SK-N-SH (cell line): ENCODE results near the gene THY1. TPM values are rescaled to one million over a fixed set of nuclear protein-coding genes. Genes with fewer than 3 reads are reported as not detected.

Experiments
- CTCF ChIA-PET: fragments of 300-600, 350-600 bp; formaldehyde crosslinking; extraction: SDS; loops from one replicate; lab custom pipeline; 2021; lab: Yijun Ruan, JAX
- POLR2A ChIA-PET: fragments of 350-600 bp; sonication (Branson Sonifier 250); formaldehyde crosslinking; extraction: SDS; loops from one replicate; lab custom pipeline; 2020; ENCODE audit warnings: antibody characterized with exemption, inconsistent platforms; lab: Yijun Ruan, JAX
- DNase-seq: peaks from one replicate; pipeline ENCODE4 v3.0.0; 2012
- H2AFZ ChIP-seq: fragments of 200-600 bp; sonication (generic); 2 replicates; pipeline ENCODE4 v1.8.1; 2016; ENCODE audit warnings: antibody characterized with exemption, mild to moderate bottlenecking, low read depth
- H3F3A ChIP-seq: fragments of 200-600 bp; sonication (generic); replicated peaks from 2 replicates; pipeline ENCODE3; 2016; ENCODE audit warnings: antibody characterized with exemption, mild to moderate bottlenecking; ENCODE audit not compliant: insufficient read depth
- H3K27ac ChIP-seq, 2 experiments: fragments of 200-500 bp in 1 of 2; fragments of 200-600 bp in 1 of 2; sonication (Bioruptor generic) in 1 of 2; sonication (generic), shearing (Covaris generic) in 1 of 2; 2 replicates each; pipeline versions ENCODE4 v1.5.1 to v1.6.1; 2014 to 2016; ENCODE audit warnings: low read depth in 2 of 2, inconsistent platforms in 1 of 2, low read length in 1 of 2, mild to moderate bottlenecking in 1 of 2, mixed read lengths in 1 of 2
- H3K27me3 ChIP-seq: fragments of 200-600 bp; sonication (generic), shearing (Covaris generic); 2 replicates; pipeline ENCODE4 v1.6.1; 2016; ENCODE audit warnings: mixed run types; ENCODE audit not compliant: insufficient read depth
- H3K36me3 ChIP-seq, 2 experiments: fragments of 200-500 bp in 1 of 2; fragments of 200-600 bp in 1 of 2; sonication (Bioruptor generic) in 1 of 2; sonication (generic) in 1 of 2; replicated peaks in 1 of 2; 2 replicates each; pipeline versions ENCODE3 to v1.5.1; 2014 to 2016; ENCODE audit warnings: low read length in 1 of 2, mild to moderate bottlenecking in 1 of 2; ENCODE audit not compliant: insufficient read depth in 2 of 2, control insufficient read depth in 1 of 2
- H3K4me1 ChIP-seq, 2 experiments: fragments of 200-500 bp in 1 of 2; fragments of 200-600 bp in 1 of 2; sonication (Bioruptor generic) in 1 of 2; sonication (generic), shearing (Covaris generic) in 1 of 2; 2 replicates each; pipeline versions ENCODE4 v1.5.1 to v1.6.1; 2014 to 2016; ENCODE audit warnings: low read depth in 1 of 2, low read length in 1 of 2, mixed run types in 1 of 2; ENCODE audit not compliant: insufficient read depth in 2 of 2, control insufficient read depth in 1 of 2
- H3K4me2 ChIP-seq: fragments of 200-600 bp; sonication (generic), shearing (Covaris generic); 2 replicates; pipeline ENCODE4 v1.6.1; 2017; ENCODE audit warnings: mixed run types
- H3K4me3 ChIP-seq, 2 experiments: fragments of 200-500 bp in 1 of 2; fragments of 200-600 bp in 1 of 2; sonication (Bioruptor generic) in 1 of 2; sonication (generic), shearing (Covaris generic) in 1 of 2; 2 replicates each; pipeline versions ENCODE4 v1.5.1 to v1.8.1; 2014 to 2016; ENCODE audit warnings: low read depth in 2 of 2, inconsistent platforms in 1 of 2, low read length in 1 of 2, mild to moderate bottlenecking in 1 of 2, mixed read lengths in 1 of 2, moderate library complexity in 1 of 2
- H3K79me2 ChIP-seq: fragments of 200-600 bp; sonication (generic); 2 replicates; pipeline ENCODE4 v1.8.1; 2017; ENCODE audit warnings: mild to moderate bottlenecking; ENCODE audit not compliant: insufficient read depth
- H3K9ac ChIP-seq: fragments of 200-600 bp; sonication (generic); 2 replicates; pipeline ENCODE4 v1.6.1; 2017; ENCODE audit warnings: mixed run types
- H3K9me2 ChIP-seq: fragments of 200-600 bp; sonication (generic); 2 replicates; pipeline ENCODE4 v1.6.1; 2017; ENCODE audit warnings: mixed run types
- H3K9me3 ChIP-seq: fragments of 200-600 bp; sonication (generic); 2 replicates; pipeline ENCODE4 v1.6.1; 2017; ENCODE audit warnings: mixed run types, mild to moderate bottlenecking, moderate library complexity
- H4K20me1 ChIP-seq: fragments of 200-600 bp; sonication (generic); 2 replicates; pipeline ENCODE4 v1.6.1; 2017; ENCODE audit warnings: mild to moderate bottlenecking, mixed run types; ENCODE audit not compliant: insufficient read depth
- CTCF ChIP-seq: fragments of 200-600 bp; sonication (generic); IDR thresholded peaks from 2 replicates; pipeline ENCODE4 v1.6.1; 2017; ENCODE audit warnings: antibody characterized with exemption, mild to moderate bottlenecking, moderate library complexity
- ELF1 ChIP-seq: IDR thresholded peaks from 2 replicates; pipeline ENCODE4 v1.4.0; 2012
- EP300 ChIP-seq, 2 experiments: IDR thresholded peaks; 2 replicates each; pipeline versions ENCODE4 v1.4.0 to v1.6.1; 2012; ENCODE audit warnings: borderline replicate concordance in 1 of 2, low read depth in 1 of 2, low read length in 1 of 2
- FOXM1 ChIP-seq: IDR thresholded peaks from 2 replicates; pipeline ENCODE4 v1.4.0; 2012; ENCODE audit warnings: low read depth, mild to moderate bottlenecking
- GABPA ChIP-seq: IDR thresholded peaks from 2 replicates; pipeline ENCODE4 v1.4.0; 2012; ENCODE audit warnings: low read depth, mild to moderate bottlenecking
- IRF3 ChIP-seq: fragments of 150-350 bp; IDR thresholded peaks from 2 replicates; pipeline ENCODE4 v1.6.1; 2016; ENCODE audit warnings: mild to moderate bottlenecking, low read depth, low read length
- MEF2A ChIP-seq: IDR thresholded peaks from 2 replicates; pipeline ENCODE4 v1.4.0; 2012; ENCODE audit warnings: low read depth, borderline replicate concordance
- MXI1 ChIP-seq: IDR thresholded peaks from 2 replicates; pipeline ENCODE4 v1.6.1; 2012; ENCODE audit warnings: mild to moderate bottlenecking, low read depth, low read length, improper control_type of control experiment
- NFIC ChIP-seq: IDR thresholded peaks from 2 replicates; pipeline ENCODE4 v1.4.0; 2012; ENCODE audit warnings: borderline replicate concordance
- NRF1 ChIP-seq: IDR thresholded peaks from 2 replicates; pipeline ENCODE4 v1.6.1; 2012; ENCODE audit warnings: low read depth, mild to moderate bottlenecking, low read length
- PBX3 ChIP-seq: IDR thresholded peaks from 2 replicates; pipeline ENCODE4; 2012
- RAD21 ChIP-seq: IDR thresholded peaks from 2 replicates; pipeline ENCODE4 v1.6.1; 2012; ENCODE audit warnings: mild to moderate bottlenecking, low read length
- RCOR1 ChIP-seq: fragments of 150-350 bp; IDR thresholded peaks from 2 replicates; pipeline ENCODE4 v1.6.1; 2017; ENCODE audit warnings: antibody characterized with exemption, low read length
- REST ChIP-seq: IDR thresholded peaks from 2 replicates; pipeline ENCODE4 v1.6.1; 2012; ENCODE audit warnings: mild to moderate bottlenecking, low read depth, low read length, moderate library complexity
- RXRA ChIP-seq: IDR thresholded peaks from 2 replicates; pipeline ENCODE4 v1.4.0; 2012; ENCODE audit warnings: low read depth, mild to moderate bottlenecking, borderline replicate concordance
- TAF1 ChIP-seq: IDR thresholded peaks from 2 replicates; pipeline ENCODE4 v1.6.1; 2012; ENCODE audit warnings: low read depth, mild to moderate bottlenecking, low read length, moderate library complexity, borderline replicate concordance
- TCF12 ChIP-seq: IDR thresholded peaks from 2 replicates; pipeline ENCODE4 v1.4.0; 2012
- TEAD4 ChIP-seq: IDR thresholded peaks from 2 replicates; pipeline ENCODE4 v1.4.0; 2012; ENCODE audit warnings: mild to moderate bottlenecking, borderline replicate concordance; ENCODE audit not compliant: insufficient read depth
- USF2 ChIP-seq: fragments of 150-350 bp; IDR thresholded peaks from 2 replicates; pipeline ENCODE4 v1.6.1; 2017; ENCODE audit warnings: antibody characterized with exemption, low read length, low read depth, borderline replicate concordance
- WGBS: methylation state at CpG from one replicate; pipeline ENCODE4 v1.1.6; 2017; ENCODE audit warnings: low lambda C conversion rate; 5-methylcytosine and 5-hydroxymethylcytosine counted together
- polyA plus RNA-seq, 3 experiments: library from polyadenylated mRNA; depleted of rRNA; stranded (reverse); fragments of >200 nt; gene quantifications; 2 replicates each; pipeline ENCODE4 v1.2.3, GENCODE V29; 2012

Gene THY1
- polyA plus RNA-seq, 1 of the 3 experiments (the other 2 are of a cell fraction), result 1,091 TPM

- no peaks in the 10 kb centered on the region for H4K20me1 ChIP-seq
- H3K9me3 ChIP-seq, result no peaks in the 10 kb centered on the region
- no peak for TF ChIP-seq PBX3
- TF ChIP-seq RXRA, result no peak
- TF ChIP-seq IRF3, result no peak
- no peak for TF ChIP-seq NFIC
- no peak for TF ChIP-seq RCOR1
- no peak for TF ChIP-seq MEF2A
- TF ChIP-seq NRF1, result no peak
- no peak for TF ChIP-seq CTCF
- TF ChIP-seq GABPA, result no peak
- no peak for TF ChIP-seq USF2
- TF ChIP-seq FOXM1, result no peak
- TF ChIP-seq TAF1, result no peak
- peaks cover 5% of the 10 kb centered on the region for H3F3A ChIP-seq
- POLR2A ChIA-PET, result no interaction called here
- DNase-seq, result no peak
- H3K79me2 ChIP-seq, result no peaks in the 10 kb centered on the region
- H3K9ac ChIP-seq, result no peak overlapping the region
- no peak overlapping the region for H3K27ac ChIP-seq
- no peaks in the 10 kb centered on the region for H3K36me3 ChIP-seq
- H3K4me2 ChIP-seq, result no peak overlapping the region
- H2AFZ ChIP-seq, result no peak overlapping the region
- CTCF ChIA-PET, result interaction anchor here (1.2 to 2.0 kb wide), 2 partner anchors 9 to 56 kb away, joined by 3 to 8 read pairs; no protein-coding TSS in a partner anchor
- H3K9me2 ChIP-seq, result no peaks in the 10 kb centered on the region
- 86% methylated on average over 2 of the region's 2 CpGs for WGBS
- H3K27me3 ChIP-seq, result no peaks in the 10 kb centered on the region
- H3K4me3 ChIP-seq, result no peak overlapping the region
- peaks cover 6 to 7% of the 10 kb centered on the region in 2 experiments for H3K4me1 ChIP-seq
Measured at GRCh38 chr11:119412072-119412471, 10.9 kb downstream of the THY1 start.

GRCh38 chr11:119410501-119410900 lies 12.5 kb downstream of the THY1 start:
- H3K9me3 ChIP-seq, result no peaks in the 10 kb centered on the region
- no peak overlapping the region for H2AFZ ChIP-seq
- no peak overlapping the region for H3K27ac ChIP-seq
- H3K9me2 ChIP-seq, result no peaks in the 10 kb centered on the region
- 84% methylated on average over 1 of the region's 1 CpG for WGBS
- POLR2A ChIA-PET, result no interaction called here
- peaks cover 0 to 5% of the 10 kb centered on the region in 2 experiments; a peak in 2 of 4 replicates for H3K4me1 ChIP-seq
- H3K4me2 ChIP-seq, result no peak overlapping the region
- H4K20me1 ChIP-seq, result no peaks in the 10 kb centered on the region
- no peaks in the 10 kb centered on the region for H3K79me2 ChIP-seq
- no peaks in the 10 kb centered on the region for H3K27me3 ChIP-seq
- H3F3A ChIP-seq, result no peaks in the 10 kb centered on the region
- H3K36me3 ChIP-seq, result no peaks in the 10 kb centered on the region
- H3K9ac ChIP-seq, result no peak overlapping the region
- no peak for DNase-seq
- no peak overlapping the region for H3K4me3 ChIP-seq
- CTCF ChIA-PET, result interaction anchor here (1.0 to 3.3 kb wide), 4 partner anchors 13 to 73 kb away, joined by 3 to 14 read pairs (median 6); partner anchors contain the start of gene USP2
- no peak for TF ChIP-seq RAD21
- TF ChIP-seq FOXM1, result no peak
- TF ChIP-seq MXI1, result no peak
- TF ChIP-seq EP300 (IDR thresholded peaks at IDR 0.05; ENCODE audit: borderline replicate concordance in 1 of 2, low read depth in 1 of 2, low read length in 1 of 2), result no peak
- no peak for TF ChIP-seq REST
- TF ChIP-seq NRF1, result no peak
- TF ChIP-seq USF2, result no peak
- TF ChIP-seq TEAD4, result no peak
- no peak for TF ChIP-seq TCF12
- TF ChIP-seq ELF1, result no peak
